HG03097 (cell line): ENCODE data around the gene MAP7D2.

Source experiments
- ATAC-seq: cut with Tn5 transposase; IDR thresholded peaks from one replicate; pipeline ENCODE4 v1.9.1; 2021; ENCODE audit not compliant: unreplicated experiment, low FRiP score

MAP7D2 gene

DNA sequence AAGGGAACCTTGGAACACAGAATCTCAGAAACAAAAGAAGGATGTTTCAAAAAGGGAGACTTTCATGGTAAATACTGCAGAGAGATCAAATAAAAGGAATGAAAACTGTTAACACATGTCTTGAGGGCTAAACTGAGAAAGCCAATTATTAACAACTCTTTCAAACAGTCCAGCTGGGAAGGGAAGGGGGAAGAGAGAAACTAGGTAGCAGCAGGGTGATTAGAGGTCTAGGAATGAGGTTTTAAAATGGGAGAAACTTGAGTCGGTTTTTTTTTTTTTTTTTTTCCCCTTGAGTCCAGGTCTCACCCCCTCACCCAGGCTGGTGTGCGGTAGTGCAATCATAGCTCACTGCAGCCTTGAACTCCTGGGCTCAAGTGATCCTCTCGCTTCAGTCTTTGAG, 130.2 kb downstream of the MAP7D2 start:
- ATAC-seq, result no peak

DNA sequence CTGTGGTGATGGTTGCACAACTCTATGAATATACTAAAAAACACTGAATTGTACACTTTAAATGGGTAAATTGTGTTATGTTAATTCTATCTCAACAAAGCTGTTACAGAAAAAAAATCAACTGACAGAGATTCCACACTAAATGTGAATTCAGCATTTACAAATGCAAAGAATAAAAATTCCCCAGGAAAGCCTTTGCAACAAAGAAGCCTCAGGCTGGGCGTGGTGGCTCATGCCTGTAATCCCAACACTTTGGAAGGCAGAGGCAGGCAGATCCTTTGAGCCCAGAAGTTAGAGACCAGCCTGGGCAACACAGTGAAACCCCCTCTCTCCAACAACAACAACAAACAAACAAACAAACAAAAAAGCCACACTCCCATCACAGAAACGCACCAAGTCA, 134.8 kb downstream of the MAP7D2 start:
- ATAC-seq, result no peak

DNA sequence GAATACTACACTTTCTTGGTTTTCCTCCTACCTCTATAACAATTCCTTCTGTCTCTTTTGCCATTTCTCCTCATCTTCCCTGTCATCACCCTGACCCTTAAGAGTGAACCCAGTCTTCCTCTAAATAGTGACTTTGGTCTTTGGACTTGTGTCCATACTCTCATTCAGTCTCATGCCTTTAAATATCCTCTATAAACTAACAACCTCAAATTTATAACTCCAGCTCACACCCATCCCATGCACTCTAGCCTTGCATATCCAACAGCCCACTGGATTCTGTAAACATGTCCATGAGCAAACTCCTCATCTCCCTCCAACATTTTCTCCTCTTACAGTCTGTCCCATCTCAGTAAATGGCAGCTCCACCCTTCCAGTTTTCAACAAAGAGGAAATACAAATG, 140.9 kb downstream of the MAP7D2 start:
- no peak for ATAC-seq

DNA sequence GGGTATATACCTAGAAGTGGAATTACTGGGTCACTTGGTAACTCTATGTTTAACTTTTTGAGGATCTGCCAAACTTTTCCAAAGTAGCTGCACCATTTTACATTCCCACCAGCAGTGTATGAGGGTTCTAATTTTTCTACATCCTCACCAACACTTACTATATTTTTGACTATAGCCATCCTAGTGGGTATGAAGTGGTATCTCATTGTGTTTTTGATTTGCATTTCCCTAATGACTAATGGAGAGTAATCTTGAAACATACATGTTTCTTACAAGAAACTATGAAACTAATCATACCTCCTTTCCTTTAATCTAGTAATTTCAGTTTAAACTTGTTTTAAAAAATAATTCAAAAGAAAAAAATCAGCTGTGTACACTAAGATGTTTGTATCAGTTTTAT, 143.7 kb downstream of the MAP7D2 start:
- ATAC-seq, result no peak

DNA sequence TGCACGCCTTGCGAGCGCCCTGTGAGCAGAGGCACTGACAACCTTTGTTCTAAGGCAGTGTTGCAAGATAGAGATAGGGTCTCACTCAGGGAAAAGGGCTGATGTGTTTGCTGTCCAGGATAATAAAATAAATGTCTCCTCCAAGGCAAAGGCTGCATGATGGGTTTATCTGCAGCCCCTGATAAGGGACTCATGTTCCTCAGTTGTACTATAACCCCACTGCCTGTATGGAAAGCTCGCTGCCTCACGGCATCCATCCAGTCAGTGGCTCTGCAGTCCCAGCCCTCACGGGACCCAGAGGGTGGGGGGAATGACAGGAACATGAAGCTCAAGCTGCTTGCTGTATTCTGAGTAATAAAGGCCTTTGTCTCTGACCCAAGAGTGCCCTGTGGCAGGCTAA, 148.4 kb downstream of the MAP7D2 start:
- no peak for ATAC-seq

DNA sequence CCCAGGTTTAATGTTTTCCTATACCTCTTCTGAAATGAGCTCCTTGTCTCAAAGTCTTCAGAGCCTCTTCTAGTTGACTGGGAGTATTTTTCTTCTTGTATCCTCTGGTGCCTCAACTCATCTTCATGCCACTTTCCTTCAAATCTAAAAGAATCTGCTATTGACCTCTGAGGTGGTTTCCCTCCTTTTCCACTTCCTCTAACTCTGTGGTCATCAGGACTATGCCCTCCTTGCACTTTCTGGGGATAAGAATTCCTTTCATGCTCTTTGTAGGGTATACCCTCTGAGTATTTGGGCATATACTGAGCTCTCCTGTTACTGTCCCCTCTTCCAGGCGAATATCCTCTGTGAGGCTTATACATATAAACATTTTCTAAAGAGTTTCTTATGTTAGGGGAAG, 150.7 kb downstream of the MAP7D2 start:
- ATAC-seq, result no peak

DNA sequence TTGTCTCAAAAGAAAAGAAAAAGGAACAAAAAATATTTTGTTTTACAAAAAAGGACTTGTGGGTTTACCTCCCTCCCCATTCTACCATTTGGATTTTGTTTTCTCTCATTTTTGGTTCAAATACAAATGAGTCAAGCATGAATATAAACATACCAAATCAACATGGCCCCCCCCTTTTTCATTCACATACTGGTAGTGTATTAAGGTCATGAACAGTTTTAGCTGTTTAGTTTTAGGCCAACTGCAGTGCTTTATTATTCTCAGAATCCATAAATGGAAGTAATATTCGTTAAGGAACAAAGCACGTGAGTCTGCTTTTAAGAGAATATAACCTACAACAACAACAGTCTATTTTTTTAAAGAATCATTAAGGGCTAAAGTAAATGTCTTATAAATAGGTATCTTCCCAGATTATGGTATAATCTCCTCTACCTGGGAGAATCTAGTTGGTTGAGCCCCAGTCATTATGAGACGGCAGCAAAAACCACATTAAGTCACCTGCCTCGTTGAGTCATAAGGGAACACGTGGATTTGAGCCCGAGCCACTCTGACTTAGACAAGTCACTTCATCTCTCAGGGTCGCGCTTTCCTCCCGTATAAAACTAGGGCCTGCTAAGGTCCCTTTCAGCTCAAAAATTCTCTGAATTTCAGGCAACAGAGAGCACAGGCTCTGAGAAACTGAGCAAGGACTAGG, 152.5 kb downstream of the MAP7D2 start:
- peak; percentile 64 for ATAC-seq

DNA sequence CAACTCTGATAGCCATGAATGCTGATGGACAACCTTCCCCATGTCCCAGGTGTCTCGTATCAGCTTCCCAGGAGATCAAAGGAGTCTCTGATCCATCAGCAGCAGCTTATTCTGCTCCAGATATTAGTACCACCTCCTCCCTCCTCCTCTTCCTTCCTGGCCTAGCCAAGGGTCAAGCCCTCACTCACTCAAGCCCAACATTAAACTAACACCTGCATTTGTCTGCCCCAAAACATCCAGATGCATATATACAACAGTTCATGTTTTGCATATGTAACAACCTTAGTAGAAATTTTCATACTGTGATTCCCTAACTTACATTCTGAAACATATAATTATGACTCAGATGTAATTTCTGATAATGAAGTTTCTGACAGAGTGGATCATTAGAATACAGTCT, 155.8 kb downstream of the MAP7D2 start:
- no peak for ATAC-seq

DNA sequence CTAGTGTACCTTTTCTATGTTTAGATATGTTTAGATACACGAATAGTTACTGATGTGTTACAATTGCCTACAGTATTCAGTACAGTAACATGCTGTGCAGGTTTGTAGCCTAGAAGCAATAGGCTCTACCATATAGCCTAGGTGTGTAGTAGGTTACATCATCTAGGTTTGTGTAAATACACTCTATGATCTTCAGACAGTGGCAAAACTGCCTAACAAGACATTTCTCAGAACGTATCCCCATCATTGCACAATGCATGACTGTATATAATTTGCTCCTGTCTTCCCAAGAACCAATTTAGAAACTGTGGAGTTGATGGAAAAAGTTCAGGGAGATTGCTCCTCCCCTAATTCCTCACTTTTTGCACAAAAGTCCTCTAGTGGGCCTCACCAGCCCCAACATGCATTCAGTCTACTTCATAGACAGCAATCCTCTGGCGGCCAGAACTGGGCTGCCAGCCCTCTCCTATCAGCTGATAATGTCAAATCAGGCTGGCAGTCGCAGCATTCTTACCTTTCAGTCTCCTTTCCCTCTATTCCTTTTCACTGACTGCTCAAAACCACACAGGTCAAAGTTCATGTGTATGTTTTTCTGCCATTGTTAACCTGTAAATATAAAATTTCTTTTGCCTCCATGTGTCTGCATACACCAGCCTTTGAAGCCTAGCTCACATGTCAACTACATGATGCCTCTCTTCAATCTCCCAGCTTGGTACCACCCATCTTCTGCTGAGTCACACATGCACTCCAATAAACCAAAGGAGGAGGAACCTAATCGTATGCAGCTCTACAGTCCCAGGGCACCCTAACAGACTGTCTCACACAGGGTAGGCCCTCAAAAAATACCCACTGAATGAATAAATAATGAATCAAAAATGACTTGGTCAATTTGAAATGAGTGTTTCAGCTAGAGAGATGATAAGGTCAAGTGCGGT, 157.9 kb downstream of the MAP7D2 start:
- ATAC-seq, result no peak

DNA sequence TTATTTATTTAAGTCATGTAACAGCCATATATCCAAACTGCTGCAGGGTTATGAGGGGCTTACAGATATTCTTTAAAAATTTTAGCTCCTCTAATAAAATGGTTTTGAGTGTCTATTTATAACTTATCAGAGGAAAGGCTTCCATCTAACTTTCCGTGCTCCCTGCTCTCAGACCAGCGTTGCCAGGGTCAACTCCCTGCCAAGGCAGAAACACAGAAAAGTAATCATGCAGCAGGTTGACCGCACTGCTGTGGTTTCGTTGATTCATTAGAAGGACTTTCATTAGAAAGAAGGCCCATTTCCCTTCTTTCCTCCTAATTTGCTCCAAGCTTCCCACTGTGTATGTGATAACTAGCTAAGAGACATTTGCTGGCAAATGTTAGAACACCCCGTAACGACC, 159.8 kb downstream of the MAP7D2 start:
- no peak for ATAC-seq
